Measurements from ENCODE around the gene GPRC5A. TPM values are rescaled to one million over a fixed set of nuclear protein-coding genes. Genes with fewer than 3 reads are reported as not detected.

GPRC5A gene
- total and polyA plus RNA-seq, 7 donors = 2.1 to 75.5 (median 11.4) TPM

- no peak for DNase-seq
Observed at GRCh38 chr12:12965836-12966235, 74.5 kb downstream of the GPRC5A start.

More at GRCh38 chr12:12965836-12966235, 74.5 kb downstream of the GPRC5A start:
- TF ChIP-seq EP300 (IDR thresholded peaks at IDR 0.05) = no peak
- no peak for TF ChIP-seq POLR2AphosphoS5 (IDR thresholded peaks at IDR 0.05)
- TF ChIP-seq POLR2A (IDR thresholded peaks at IDR 0.05) = no peak
- no peak for TF ChIP-seq CTCF (IDR thresholded peaks at IDR 0.05)
- H3K4me1 ChIP-seq = no peaks in the 10 kb centered on the region
- no peaks in the 10 kb centered on the region for H3K9me3 ChIP-seq
- WGBS, 2 donors = 81 to 82% methylated on average over 4 of the region's 4 CpGs
- H3K27me3 ChIP-seq = no peaks in the 10 kb centered on the region
- no peak overlapping the region for H3K4me3 ChIP-seq
- no peaks in the 10 kb centered on the region for H3K36me3 ChIP-seq
- no peak overlapping the region for H3K27ac ChIP-seq
- intact Hi-C loops (cut with DNase I) = no loop called here

Other genes starting within 250 kb of the GPRC5A start
- under 1 TPM in 1 of 4 donors, not detected in 3; 0.36 TPM for gene GPR19, start 195.4 kb upstream of the GPRC5A start, total RNA-seq
- gene GPR19, start 195.4 kb upstream of the GPRC5A start, polyA plus RNA-seq = under 1 TPM in 1 of 3 donors, not detected in 2; 0.98 TPM
- gene CDKN1B, start 174.2 kb upstream of the GPRC5A start, total RNA-seq = 100 to 1,000 TPM in 1 of 4 donors, 10 to 100 TPM in 3; 52.5 to 106 (median 81.3) TPM
- 10 to 100 TPM; 36.8 to 47.1 (median 43.8) TPM for gene CDKN1B, start 174.2 kb upstream of the GPRC5A start, polyA plus RNA-seq
- 10 to 100 TPM; 13.9 to 24.8 (median 19.9) TPM for gene APOLD1, start 105.9 kb upstream of the GPRC5A start, total RNA-seq
- 1 to 10 TPM in 2 of 3 donors, under 1 TPM in 1; 0.46 to 8.0 (median 6.0) TPM for gene APOLD1, start 105.9 kb upstream of the GPRC5A start, polyA plus RNA-seq
- 10 to 100 TPM; 42.9 to 56.9 (median 49.7) TPM for gene DDX47, start 78.2 kb upstream of the GPRC5A start, total RNA-seq
- 10 to 100 TPM; 22.8 to 33.3 (median 26.1) TPM for gene DDX47, start 78.2 kb upstream of the GPRC5A start, polyA plus RNA-seq
- gene GPRC5D, start 60.6 kb downstream of the GPRC5A start, total RNA-seq = not detected
- gene GPRC5D, start 60.6 kb downstream of the GPRC5A start, polyA plus RNA-seq = under 1 TPM in 1 of 3 donors, not detected in 2; 0.16 TPM
- gene HEBP1, start 108.7 kb downstream of the GPRC5A start, total RNA-seq = 10 to 100 TPM; 32.1 to 54.8 (median 38.2) TPM
- gene HEBP1, start 108.7 kb downstream of the GPRC5A start, polyA plus RNA-seq = 10 to 100 TPM; 44.9 to 85.8 (median 60.7) TPM
- 1 to 10 TPM; 2.9 to 5.0 (median 4.7) TPM for gene FAM234B, start 152.8 kb downstream of the GPRC5A start, total RNA-seq
- gene FAM234B, start 152.8 kb downstream of the GPRC5A start, polyA plus RNA-seq = 1 to 10 TPM in 1 of 3 donors, under 1 TPM in 2; 0.60 to 1.1 (median 0.69) TPM
- gene GSG1, start 212.1 kb downstream of the GPRC5A start, total RNA-seq = not detected
- not detected for gene GSG1, start 212.1 kb downstream of the GPRC5A start, polyA plus RNA-seq

All from sigmoid colon (tissue), 7 donors.